HepG2 (cell line): ENCODE data around the gene HLF. TPM values are rescaled to one million over a fixed set of nuclear protein-coding genes. Genes with fewer than 3 reads are reported as not detected.

Experiments
- ATAC-seq: fragments of 200-7000 bp; cut with Tn5 transposase; 3 replicates; pipeline ENCODE4 v1.9.1; 2020; ENCODE audit warnings: mild to moderate bottlenecking, moderate library complexity
- BruUV-seq: library from RNA; stranded (reverse); fragments of 400-500 nt; replicated peaks from 2 replicates; lab custom pipeline; 2021; lab: Mats Ljungman, UMichigan
- CTCF ChIA-PET: fragments of 300-600 bp; formaldehyde crosslinking; extraction: SDS; loops from one replicate; lab custom pipeline; 2021; ENCODE audit warnings: low total read pairs, inconsistent platforms, low intra/inter-chr PET ratio; lab: Yijun Ruan, JAX
- POLR2A ChIA-PET: fragments of 350-600 bp; sonication (Branson Sonifier 250); formaldehyde crosslinking; loops from one replicate; lab custom pipeline; 2020; ENCODE audit warnings: antibody characterized with exemption, inconsistent platforms; lab: Yijun Ruan, JAX
- DNase-seq: peaks from one replicate; pipeline ENCODE4 v3.0.0-alpha.2; 2015; ENCODE audit warnings: low spot score
- FAIRE-seq: peaks from 3 replicates; lab custom pipeline; 2011; peaks lifted over from hg19 to GRCh38; lab: Jason Lieb, UNC
- H2AFZ ChIP-seq: one replicate; pipeline ENCODE4 v1.6.1; 2011; ENCODE audit warnings: low read length, inconsistent platforms
- H3K27ac ChIP-seq: fragments of 300-600 bp; 3 replicates; pipeline ENCODE4 v1.8.0; 2011; ENCODE audit warnings: mixed run types, mild to moderate bottlenecking, mixed read lengths, low read length, inconsistent platforms; ENCODE audit not compliant: insufficient read depth; ENCODE audit errors: extremely low read length
- H3K27me3 ChIP-seq, 2 experiments: fragments of 200-600 bp in 1 of 2; 2 replicates in 1 of 2; 3 replicates in 1 of 2; pipeline versions ENCODE4 v1.6.0 to v1.8.0; 2011; ENCODE audit warnings: low read length in 2 of 2, mild to moderate bottlenecking in 2 of 2, moderate library complexity in 2 of 2, inconsistent platforms in 1 of 2; ENCODE audit not compliant: insufficient read depth in 2 of 2, control insufficient read depth in 1 of 2
- H3K36me3 ChIP-seq, 2 experiments: fragments of 200-600 bp in 1 of 2; replicated peaks in 1 of 2; 2 replicates in 1 of 2; 3 replicates in 1 of 2; pipeline versions ENCODE4 v1.5.1 to v1.8.0; 2011; ENCODE audit warnings: low read length in 2 of 2, inconsistent platforms in 1 of 2; ENCODE audit not compliant: insufficient read depth in 2 of 2, control insufficient read depth in 1 of 2
- H3K4me1 ChIP-seq: 2 replicates; pipeline ENCODE4 v1.5.1; 2012; ENCODE audit warnings: low read length, inconsistent platforms; ENCODE audit not compliant: insufficient read depth
- H3K4me2 ChIP-seq: 2 replicates; pipeline ENCODE4 v1.6.0; 2011; ENCODE audit warnings: low read depth, low read length, inconsistent platforms
- H3K4me3 ChIP-seq, 3 experiments: fragments of 200-600 bp in 1 of 3; sonication (generic), shearing (Covaris generic) in 1 of 3; replicated peaks in 1 of 3; 2 replicates each; pipeline ENCODE4 v1.5.1; 2011 to 2016; ENCODE audit warnings: low read length in 3 of 3, inconsistent platforms in 2 of 3, low read depth in 2 of 3, mild to moderate bottlenecking in 2 of 3, control low read depth in 1 of 3, mixed read lengths in 1 of 3; ENCODE audit not compliant: insufficient read depth in 1 of 3
- H3K79me2 ChIP-seq: one replicate; pipeline ENCODE4 v1.6.1; 2011; ENCODE audit warnings: low read length, inconsistent platforms; ENCODE audit not compliant: insufficient read depth
- H3K9ac ChIP-seq: 2 replicates; pipeline ENCODE4 v1.6.0; 2011; ENCODE audit warnings: mild to moderate bottlenecking, low read depth, low read length, inconsistent platforms; ENCODE audit not compliant: insufficient read depth
- H3K9me3 ChIP-seq: 2 replicates; pipeline ENCODE4 v1.5.1; 2012; ENCODE audit warnings: mild to moderate bottlenecking, low read length
- H4K20me1 ChIP-seq: 2 replicates; pipeline ENCODE4 v1.6.0; 2011; ENCODE audit warnings: inconsistent platforms, mild to moderate bottlenecking, low read length, moderate library complexity; ENCODE audit not compliant: insufficient read depth
- AGO2 ChIP-seq: fragments of 200-400 bp; formaldehyde crosslinking; optimal IDR thresholded peaks from 2 replicates; pipeline ENCODE3; 2017; ENCODE audit warnings: mild to moderate bottlenecking, low read depth, low read length, moderate library complexity
- CHD4 ChIP-seq: fragments of 200-600 bp; sonication (generic); IDR thresholded peaks from 2 replicates; pipeline ENCODE4 v1.7.0; 2017; ENCODE audit warnings: mild to moderate bottlenecking, low read length, borderline replicate concordance
- CREM ChIP-seq, 2 experiments: sonication (generic) in 1 of 2; formaldehyde crosslinking in 1 of 2; IDR thresholded peaks; 2 replicates each; pipeline versions ENCODE4 v1.4.0 to v1.6.1; 2016 to 2020; ENCODE audit warnings: antibody characterized with exemption in 1 of 2, mild to moderate bottlenecking in 1 of 2, missing genetic modification reagents in 1 of 2
- KAT7 ChIP-seq: IDR thresholded peaks from 2 replicates; pipeline ENCODE4 v1.6.1; 2018; ENCODE audit warnings: borderline replicate concordance, missing compliant biosample characterization
- KLF16 ChIP-seq, 2 experiments: sonication (generic) in 1 of 2; formaldehyde crosslinking in 1 of 2; IDR thresholded peaks; 2 replicates each; pipeline versions ENCODE4 v1.6.1 to v1.8.0; 2016 to 2023; ENCODE audit warnings: missing genetic modification reagents in 2 of 2, missing compliant biosample characterization in 1 of 2
- MED1 ChIP-seq: sonication (generic); formaldehyde crosslinking; IDR thresholded peaks from 2 replicates; pipeline ENCODE4 v1.4.0; 2020; ENCODE audit warnings: missing genetic modification reagents
- MYNN ChIP-seq: sonication (generic); formaldehyde crosslinking; IDR thresholded peaks from 2 replicates; pipeline ENCODE4 v1.4.0; 2020; ENCODE audit warnings: mild to moderate bottlenecking, low read depth, missing genetic modification reagents
- NONO ChIP-seq, 2 experiments: fragments of 450-650 bp in 1 of 2; sonication (generic) in 1 of 2; formaldehyde crosslinking in 1 of 2; IDR thresholded peaks in 1 of 2; conservative IDR thresholded peaks in 1 of 2; 2 replicates each; pipeline versions ENCODE4 v1.6.1 to v1.8.0; 2017 to 2022; ENCODE audit warnings: mild to moderate bottlenecking in 1 of 2, missing genetic modification reagents in 1 of 2, moderate library complexity in 1 of 2
- POLR2G ChIP-seq: fragments of 200-400 bp; formaldehyde crosslinking; IDR thresholded peaks from 2 replicates; pipeline ENCODE4 v1.6.1; 2018; ENCODE audit warnings: mild to moderate bottlenecking, low read depth, low read length, moderate library complexity
- RBFOX2 ChIP-seq: fragments of 200-400 bp; formaldehyde crosslinking; IDR thresholded peaks from 2 replicates; pipeline ENCODE4 v1.6.1; 2017; ENCODE audit warnings: low read depth, mild to moderate bottlenecking, low read length
- RCOR2 ChIP-seq: IDR thresholded peaks from 2 replicates; pipeline ENCODE4 v1.6.1; 2016; ENCODE audit warnings: missing biosample characterization, missing genetic modification reagents
- SAP130 ChIP-seq: IDR thresholded peaks from 2 replicates; pipeline ENCODE4 v1.6.1; 2016; ENCODE audit warnings: low read depth
- SRF ChIP-seq: IDR thresholded peaks from 2 replicates; pipeline ENCODE4 v1.6.1; 2011; ENCODE audit warnings: mild to moderate bottlenecking, low read depth, low read length, moderate library complexity
- TIGD3 ChIP-seq: sonication (generic); formaldehyde crosslinking; IDR thresholded peaks from 2 replicates; pipeline ENCODE4 v1.5.1; 2020; ENCODE audit warnings: mild to moderate bottlenecking, missing genetic modification reagents, borderline replicate concordance
- ZBTB10 ChIP-seq: sonication (generic); formaldehyde crosslinking; IDR thresholded peaks from 2 replicates; pipeline ENCODE4 v1.4.0; 2020; ENCODE audit warnings: missing genetic modification reagents, borderline replicate concordance
- ZNF691 ChIP-seq: sonication (generic); formaldehyde crosslinking; IDR thresholded peaks from 2 replicates; pipeline ENCODE4 v1.4.0; 2020; ENCODE audit warnings: missing genetic modification reagents, low read depth, mild to moderate bottlenecking, borderline replicate concordance
- WGBS: methylation state at CpG from one replicate; pipeline ENCODE4 v1.1.6; 2017; ENCODE audit warnings: low lambda C conversion rate; 5-methylcytosine and 5-hydroxymethylcytosine counted together
- in situ Hi-C: cut with HindIII; loops from 2 replicates; pipeline ENCODE4 v1.10.0; 2017; ENCODE audit warnings: low pct_unique_long_range_greater_than_20kb; ENCODE audit not compliant: extremely low pct_ligation_motif_present
- intact Hi-C: fragments of 100-400 bp; cut with micrococcal nuclease; formaldehyde crosslinking; loops from one replicate; pipeline ENCODE4 v1.10.0; 2022; ENCODE audit not compliant: unreplicated experiment
- polyA plus RNA-seq, 8 experiments: library from polyadenylated mRNA; depleted of rRNA in 3 of 8; stranded (reverse) in 7 of 8; unstranded in 1 of 8; fragments of >200 nt; fragmentation: Illumina TruSeq in 4 of 8; extraction: Trizol in 4 of 8; gene quantifications; 2 replicates each; pipeline versions ENCODE4 v1.2.1 to v1.2.3, GENCODE V29; 2011 to 2016; ENCODE audit warnings: low read depth in 4 of 8, missing spikeins in 1 of 8, mixed read lengths in 1 of 8; ENCODE audit not compliant: insufficient read depth in 1 of 8
- total RNA-seq, 5 experiments: library from RNA; depleted of rRNA; stranded (reverse); fragments of >200 nt; fragmentation: Illumina TruSeq; extraction: Trizol; gene quantifications; 2 replicates each; pipeline ENCODE4 v1.2.3, GENCODE V29; 2016; ENCODE audit warnings: low read depth in 1 of 5

HLF gene
- total and polyA plus RNA-seq, 2 of the 13 experiments (the other 11 are each of a cell fraction or from before 2014, with no cell fraction given), result 202 to 346 TPM

- TF ChIP-seq MYNN (CRISPR knock-in tag), result 0 out of 2 replicates have a peak, but pooled peaks have one; percentile 41
- TF ChIP-seq POLR2G, result peak; percentile 42; the same call in 1 of the 2 replicates
- TF ChIP-seq SRF, result no peak
- 0 out of 4 replicates have a peak, but pooled peaks of 1 of the 2 experiments have one; percentile 50 for TF ChIP-seq KLF16 (CRISPR knock-in tag; IDR thresholded peaks at IDR 0.05)
- TF ChIP-seq CREM (IDR thresholded peaks at IDR 0.05), result peak; percentile 33; the same call in 1 of the 2 replicates
- no peak for TF ChIP-seq CREM (CRISPR knock-in tag; IDR thresholded peaks at IDR 0.05)
- TF ChIP-seq ZBTB10 (CRISPR knock-in tag), result 0 out of 2 replicates have a peak, but pooled peaks have one; percentile 37
- TF ChIP-seq, all 625 proteins: peak for 29
Observed at GRCh38 chr17:55281649-55282378, 17.1 kb downstream of the HLF start (continued).

- ATAC-seq, result no peak
- Histone ChIP-seq H4K20me1 (peaks cover 17% of the 10 kb centered on the region), H3K9ac (peak overlapping the region; percentile 84), H2AFZ (no peak overlapping the region), H3K4me1 (peaks cover 99% of the 10 kb centered on the region), H3K4me2 (peak overlapping the region; percentile 87), H3K36me3 (peaks cover 11 to 53% of the 10 kb centered on the region in 2 experiments), H3K27me3 (no peaks in the 10 kb centered on the region), H3K27ac (peak overlapping the region; percentile 98), H3K4me3 (peak overlapping the region; percentile 10 to 61 (median 21); a peak in 4 of 6 replicates), H3K9me3 (no peaks in the 10 kb centered on the region), H3K79me2 (peaks cover 94% of the 10 kb centered on the region)
- intact Hi-C loops (loop anchor here (10.0 kb wide), 1 partner anchor 318 kb away; the partner anchor contains the start of genes COX11 and STXBP4), in situ Hi-C loops (no loop called here)
- DNase-seq, result no peak
- no TSS peak for BruUV-seq
- no peak for FAIRE-seq
- POLR2A ChIA-PET, result interaction anchor here (1.7 to 12.4 kb wide), 6 partner anchors 11 to 126 kb away, joined by 6 to 626 read pairs (median 16); partner anchors contain the start of gene HLF
- 46% methylated on average over 3 of the region's 3 CpGs for WGBS
- CTCF ChIA-PET, result no interaction called here
- TF ChIP-seq SAP130 (CRISPR knock-in tag) (0 out of 2 replicates have a peak, but pooled peaks have one; percentile 15), ZNF691 (CRISPR knock-in tag) (peak; percentile 100), CHD4 (peak; percentile 77; the same call in 1 of the 2 replicates), NONO (IDR thresholded peaks at IDR 0.05) (no peak), NONO (CRISPR knock-in tag; conservative IDR thresholded peaks at IDR 0.05) (no peak), AGO2 (peak; percentile 29), RBFOX2 (peak; percentile 71), RCOR2 (0 out of 2 replicates have a peak, but pooled peaks have one; percentile 16), KAT7 (CRISPR knock-in tag) (peak; percentile 24; the same call in 1 of the 2 replicates), MED1 (CRISPR knock-in tag) (peak; percentile 63; the same call in 1 of the 2 replicates), TIGD3 (CRISPR knock-in tag) (no peak)
Observed at GRCh38 chr17:55282379-55282702, 17.6 kb downstream of the HLF start.
